HepG2 (cell line): Measurements from ENCODE around the gene NFATC3. TPM values are rescaled to one million over a fixed set of nuclear protein-coding genes. Genes with fewer than 3 reads are reported as not detected.

ENCODE experiments used
- DMAP1 ChIP-seq: IDR thresholded peaks from 2 replicates; pipeline ENCODE4 v1.6.1; 2016
- E2F2 ChIP-seq: sonication (generic); formaldehyde crosslinking; IDR thresholded peaks from 2 replicates; pipeline ENCODE4 v1.4.0; 2020; ENCODE audit warnings: missing genetic modification reagents, borderline replicate concordance
- FOXC1 ChIP-seq: sonication (generic); formaldehyde crosslinking; IDR thresholded peaks from 2 replicates; pipeline ENCODE4 v1.8.0; 2022; ENCODE audit warnings: mild to moderate bottlenecking, missing genetic modification reagents, borderline replicate concordance
- GPBP1L1 ChIP-seq: sonication (generic); formaldehyde crosslinking; IDR thresholded peaks from 2 replicates; pipeline ENCODE4 v1.5.0; 2020; ENCODE audit warnings: mild to moderate bottlenecking, missing genetic modification reagents
- HOXA5 ChIP-seq: sonication (generic); formaldehyde crosslinking; IDR thresholded peaks from 2 replicates; pipeline ENCODE4 v1.4.0; 2020; ENCODE audit warnings: missing genetic modification reagents
- KDM2A ChIP-seq: sonication (generic); formaldehyde crosslinking; IDR thresholded peaks from 2 replicates; pipeline ENCODE4 v1.4.0; 2020; ENCODE audit warnings: low read depth, missing genetic modification reagents, borderline replicate concordance
- PCBP2 ChIP-seq: fragments of 200-400 bp; formaldehyde crosslinking; optimal IDR thresholded peaks from 2 replicates; pipeline ENCODE3; 2018; ENCODE audit warnings: low read length, low read depth; ENCODE audit not compliant: poor library complexity, severe bottlenecking
- ZBTB40 ChIP-seq, 2 experiments: fragments of 450-650 bp in 1 of 2; sonication (generic) in 1 of 2; formaldehyde crosslinking in 1 of 2; IDR thresholded peaks; 2 replicates each; pipeline versions ENCODE4 v1.6.1 to v1.8.0; 2016 to 2022; ENCODE audit warnings: antibody characterized with exemption in 1 of 2, mild to moderate bottlenecking in 1 of 2, missing genetic modification reagents in 1 of 2
- ZNF180 ChIP-seq: sonication (generic); formaldehyde crosslinking; IDR thresholded peaks from 2 replicates; pipeline ENCODE4 v1.4.0; 2020; ENCODE audit warnings: low read depth, missing genetic modification reagents, borderline replicate concordance
- ZNF574 ChIP-seq: sonication (generic); formaldehyde crosslinking; IDR thresholded peaks from 2 replicates; pipeline ENCODE4 v1.4.0; 2020; ENCODE audit warnings: missing genetic modification reagents
- ZNF652 ChIP-seq: IDR thresholded peaks from 2 replicates; pipeline ENCODE4 v1.6.1; 2016; ENCODE audit warnings: low read depth, borderline replicate concordance
- ZNF720 ChIP-seq: sonication (generic); formaldehyde crosslinking; IDR thresholded peaks from 2 replicates; pipeline ENCODE4 v1.4.0; 2020; ENCODE audit warnings: missing genetic modification reagents
- ZNF788 ChIP-seq: sonication (generic); formaldehyde crosslinking; IDR thresholded peaks from 2 replicates; pipeline ENCODE4 v1.5.0; 2020; ENCODE audit warnings: mild to moderate bottlenecking, missing genetic modification reagents, borderline replicate concordance
- polyA plus RNA-seq, 8 experiments: library from polyadenylated mRNA; depleted of rRNA in 3 of 8; stranded (reverse) in 7 of 8; unstranded in 1 of 8; fragments of >200 nt; fragmentation: Illumina TruSeq in 4 of 8; extraction: Trizol in 4 of 8; gene quantifications; 2 replicates each; pipeline versions ENCODE4 v1.2.1 to v1.2.3, GENCODE V29; 2011 to 2016; ENCODE audit warnings: low read depth in 4 of 8, missing spikeins in 1 of 8, mixed read lengths in 1 of 8; ENCODE audit not compliant: insufficient read depth in 1 of 8
- total RNA-seq, 5 experiments: library from RNA; depleted of rRNA; stranded (reverse); fragments of >200 nt; fragmentation: Illumina TruSeq; extraction: Trizol; gene quantifications; 2 replicates each; pipeline ENCODE4 v1.2.3, GENCODE V29; 2016; ENCODE audit warnings: low read depth in 1 of 5

NFATC3 gene
- total and polyA plus RNA-seq, 2 of the 13 experiments (the other 11 are each of a cell fraction or from before 2014, with no cell fraction given): 52.6 to 62.7 TPM

GRCh38 chr16:68131813-68132706 lies 46.9 kb downstream of the NFATC3 start (continued):
- TF ChIP-seq ZNF574 (no peak), FOXC1 (no peak), GPBP1L1 (no peak), PCBP2 (no peak), ZNF180 (CRISPR knock-in tag) (no peak), ZBTB40 (IDR thresholded peaks at IDR 0.05) (no peak), ZBTB40 (CRISPR knock-in tag; IDR thresholded peaks at IDR 0.05) (no peak), ZNF652 (CRISPR knock-in tag) (no peak), ZNF788 (CRISPR knock-in tag) (no peak), DMAP1 (CRISPR knock-in tag) (no peak), ZNF720 (CRISPR knock-in tag) (no peak), E2F2 (CRISPR knock-in tag) (no peak), HOXA5 (CRISPR knock-in tag) (0 out of 2 replicates have a peak, but pooled peaks have one; percentile 27), KDM2A (CRISPR knock-in tag) (no peak)
